Measurements from ENCODE around the gene E2F2.

E2F2 gene

DNA sequence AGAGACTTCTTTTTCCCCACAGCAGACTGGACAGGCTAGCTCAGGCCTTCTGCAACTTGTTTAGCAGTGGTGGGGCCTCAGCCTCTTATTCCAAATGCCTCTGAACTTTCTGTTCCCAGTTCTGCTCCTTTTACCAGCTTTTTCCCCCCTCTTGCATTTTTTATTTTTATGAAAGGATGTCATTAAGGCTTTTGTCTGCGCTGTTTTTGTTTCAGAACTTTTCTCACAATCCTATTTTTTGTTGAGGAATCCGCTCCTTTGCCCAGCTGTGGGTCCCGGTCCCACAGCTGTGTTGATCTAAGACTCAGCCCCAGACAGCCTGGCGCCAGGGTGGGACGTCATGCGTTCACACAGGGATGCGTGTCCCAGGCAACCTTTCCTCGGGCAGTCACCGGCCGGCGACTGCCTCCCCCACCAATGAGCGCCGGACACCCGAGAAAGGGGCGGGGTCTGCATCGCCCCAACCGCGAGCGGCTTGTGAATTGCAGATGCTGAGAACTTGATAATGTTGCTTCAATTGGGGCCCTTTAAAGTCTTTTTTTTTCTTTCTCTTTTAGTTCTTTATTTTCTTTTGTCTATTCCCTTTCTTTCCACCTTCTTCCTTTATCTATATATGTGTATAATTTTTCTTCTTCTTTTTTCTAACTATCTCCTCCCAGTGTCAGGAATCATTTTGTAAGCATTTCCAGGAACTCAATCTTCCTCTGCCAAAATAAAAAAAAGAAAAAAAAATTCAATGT lies 31.3 kb upstream of the E2F2 start:
- peak; percentile 81 for DNase-seq

GRCh38 chr1:23561813-23562100 lies 30.7 kb upstream of the E2F2 start:
- no peak for DNase-seq

DNA sequence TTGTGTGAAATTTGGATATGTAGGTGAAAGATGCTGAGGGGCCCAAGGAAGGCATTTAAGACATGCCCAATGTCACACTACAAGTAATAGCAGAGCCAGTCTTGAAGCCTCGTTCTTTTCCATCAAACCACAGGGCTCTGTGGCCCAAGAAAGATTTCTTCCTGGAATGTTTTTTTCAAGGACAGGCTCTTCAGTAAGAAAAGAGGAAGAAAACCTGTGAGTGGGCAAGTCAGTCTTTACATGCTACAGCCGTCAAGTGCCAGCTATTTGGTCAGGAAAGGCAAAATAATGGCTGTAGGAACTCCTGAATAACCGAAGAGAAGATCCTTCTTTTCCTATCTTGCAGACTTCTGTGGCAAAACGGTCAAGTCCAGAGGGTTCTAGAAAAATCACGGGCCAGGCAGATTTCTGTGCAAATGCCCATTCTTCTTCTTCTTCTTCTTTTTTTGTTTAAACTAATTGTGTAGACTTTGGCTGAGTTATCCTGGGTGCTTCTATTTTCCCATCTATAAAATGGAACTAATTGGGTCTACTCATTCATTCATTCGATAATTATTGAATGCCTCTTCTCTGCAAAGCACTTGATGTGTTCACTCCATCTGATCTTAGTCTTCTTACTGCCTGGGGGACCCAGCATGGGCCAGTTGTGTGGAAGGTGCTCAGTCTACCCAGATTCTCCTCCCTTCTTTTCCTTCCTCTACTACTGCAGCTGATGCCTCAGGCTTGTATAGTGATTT lies 30.2 kb upstream of the E2F2 start:
- DNase-seq = no peak

DNA sequence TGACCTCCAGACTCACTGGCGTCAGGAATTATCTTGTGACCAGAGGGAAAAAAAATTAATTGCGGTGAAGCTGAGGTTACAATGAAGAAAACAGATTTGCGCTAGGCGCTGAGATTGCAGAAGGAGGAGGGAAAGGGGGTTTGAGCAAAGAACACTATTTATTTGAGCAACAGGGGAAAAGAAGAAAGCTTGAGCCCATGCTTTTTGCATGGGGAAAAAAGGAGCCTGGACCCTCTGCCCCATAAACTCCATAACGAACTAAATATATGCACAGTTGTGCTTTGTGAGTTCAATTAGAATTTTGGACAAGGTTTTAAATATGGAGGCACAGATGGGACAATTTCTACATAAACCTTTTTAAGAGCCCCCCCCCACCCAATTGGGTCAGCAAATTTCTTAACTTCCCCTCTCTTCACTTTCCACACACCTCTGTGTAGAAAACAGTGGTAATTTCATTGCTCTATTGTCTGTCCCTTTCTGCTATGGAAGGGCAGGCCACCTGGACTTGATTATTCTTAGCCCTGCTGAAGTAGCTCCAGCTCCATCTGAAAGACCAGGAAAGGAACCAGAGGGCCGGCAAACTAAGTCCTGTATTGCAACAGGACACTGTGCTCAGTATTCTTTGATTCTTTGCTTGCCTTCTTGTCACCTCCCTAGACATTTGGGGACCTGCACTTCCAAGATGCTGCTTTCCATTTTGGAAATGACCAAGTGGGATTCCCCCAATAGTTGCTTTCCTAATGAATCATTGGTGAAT lies 29.1 kb upstream of the E2F2 start:
- DNase-seq = no peak

DNA sequence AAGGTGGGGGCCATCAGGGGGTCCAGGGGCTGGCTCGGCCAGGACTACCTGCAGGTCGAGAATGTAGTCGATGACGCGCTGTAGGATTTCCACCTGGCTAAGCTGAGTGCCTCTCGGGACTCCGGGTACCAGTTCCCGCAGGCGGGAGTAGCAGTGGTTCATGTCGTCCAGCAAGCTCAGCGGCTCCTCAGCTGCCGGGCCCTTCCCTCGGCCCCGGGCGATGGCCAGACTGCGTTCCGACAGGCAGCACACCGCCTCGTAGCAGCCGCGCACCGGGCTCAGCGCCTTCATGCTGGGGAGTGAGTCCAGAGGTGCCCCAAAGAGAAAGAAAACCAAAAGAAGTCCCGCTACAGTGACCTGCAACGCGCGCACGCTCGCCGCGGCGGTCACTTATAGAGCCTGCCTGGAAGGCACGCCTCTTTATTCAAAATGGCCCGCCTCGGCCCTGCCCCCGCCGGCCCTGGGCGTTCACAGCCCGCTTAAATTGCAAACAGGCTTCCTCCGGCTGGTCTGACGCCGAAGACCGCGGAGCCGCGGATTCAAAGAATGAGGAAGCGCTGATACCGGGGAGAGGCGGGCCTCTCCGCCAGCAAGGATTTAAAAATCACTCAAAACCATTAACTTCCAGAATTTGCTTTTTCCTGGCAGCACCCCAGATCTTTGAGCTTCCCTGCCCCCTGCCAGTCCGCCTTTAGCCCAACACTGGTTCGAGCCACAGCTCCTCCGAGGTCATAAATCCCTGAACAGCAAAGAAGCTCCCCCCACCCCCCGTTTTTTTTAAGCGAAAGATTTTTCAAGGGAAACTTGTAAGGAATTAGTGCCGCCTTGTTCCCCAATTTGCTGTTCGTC lies 28.3 kb upstream of the E2F2 start, which contains the start of gene ID3:
Gene ID3 (minus strand): TSS at position 366 of the 849 bp plus-strand sequence. CDS start 75 bp downstream, at position 291.
- DNase-seq = peak; percentile 73

DNA sequence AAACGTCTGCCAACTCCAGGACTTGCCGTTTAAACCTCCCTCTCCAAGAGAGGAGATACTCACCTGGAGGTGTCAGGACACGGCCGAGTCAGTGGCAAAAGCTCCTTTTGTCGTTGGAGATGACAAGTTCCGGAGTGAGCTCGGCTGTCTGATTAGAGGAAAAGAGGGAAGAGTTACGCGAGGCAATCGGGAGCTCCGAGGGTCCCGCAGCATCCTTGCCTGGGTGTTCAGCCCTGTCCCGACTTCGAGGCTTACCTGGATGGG lies 27.8 kb upstream of the E2F2 start:
- no peak for DNase-seq

- DNase-seq = no peak
Measured at GRCh38 chr1:23558140-23558871, 27.3 kb upstream of the E2F2 start.

- no peak for DNase-seq
Measured at GRCh38 chr1:23557471-23558124, 26.6 kb upstream of the E2F2 start.

DNA sequence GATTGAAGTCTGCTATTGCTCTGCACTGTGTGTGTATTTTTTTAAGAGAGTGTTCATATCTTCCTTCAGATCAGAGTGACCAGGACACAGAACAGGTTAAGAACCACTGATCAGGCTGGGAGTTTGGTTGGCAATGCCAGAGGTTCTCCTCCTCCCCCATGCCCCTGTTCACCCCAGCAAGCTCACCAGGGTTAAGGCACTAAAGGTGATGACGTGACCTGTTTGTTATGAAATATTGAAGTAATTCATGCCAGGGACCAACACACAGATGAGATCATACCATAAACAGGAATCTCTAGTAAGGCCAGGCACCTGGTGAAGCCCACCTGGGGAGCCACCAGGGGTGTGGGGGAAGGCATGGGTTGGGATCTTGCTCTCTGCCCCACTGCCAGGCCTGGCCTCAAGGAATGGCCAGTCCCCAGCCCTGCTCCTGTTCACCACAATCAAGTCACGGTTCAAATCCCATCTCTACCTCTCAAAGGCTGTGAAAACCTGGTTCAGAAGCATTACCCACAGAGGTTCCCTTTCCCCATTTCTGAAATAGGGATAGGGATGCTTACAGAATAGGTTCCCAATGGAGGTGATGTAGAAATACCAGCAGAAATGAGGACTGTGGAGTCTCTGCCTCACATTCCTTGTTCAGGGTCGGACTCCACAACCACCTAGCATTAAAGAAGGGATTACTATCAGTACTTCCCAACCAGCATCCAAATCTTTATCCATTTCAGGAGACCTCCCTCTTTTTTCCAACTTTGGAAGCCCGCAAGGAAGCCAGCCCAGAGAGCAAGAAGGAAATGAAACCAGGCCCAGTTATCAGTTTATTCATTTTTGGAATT lies 25.8 kb upstream of the E2F2 start:
- DNase-seq = no peak

GRCh38 chr1:23555986-23556634 lies 25.1 kb upstream of the E2F2 start:
- DNase-seq = no peak

DNA sequence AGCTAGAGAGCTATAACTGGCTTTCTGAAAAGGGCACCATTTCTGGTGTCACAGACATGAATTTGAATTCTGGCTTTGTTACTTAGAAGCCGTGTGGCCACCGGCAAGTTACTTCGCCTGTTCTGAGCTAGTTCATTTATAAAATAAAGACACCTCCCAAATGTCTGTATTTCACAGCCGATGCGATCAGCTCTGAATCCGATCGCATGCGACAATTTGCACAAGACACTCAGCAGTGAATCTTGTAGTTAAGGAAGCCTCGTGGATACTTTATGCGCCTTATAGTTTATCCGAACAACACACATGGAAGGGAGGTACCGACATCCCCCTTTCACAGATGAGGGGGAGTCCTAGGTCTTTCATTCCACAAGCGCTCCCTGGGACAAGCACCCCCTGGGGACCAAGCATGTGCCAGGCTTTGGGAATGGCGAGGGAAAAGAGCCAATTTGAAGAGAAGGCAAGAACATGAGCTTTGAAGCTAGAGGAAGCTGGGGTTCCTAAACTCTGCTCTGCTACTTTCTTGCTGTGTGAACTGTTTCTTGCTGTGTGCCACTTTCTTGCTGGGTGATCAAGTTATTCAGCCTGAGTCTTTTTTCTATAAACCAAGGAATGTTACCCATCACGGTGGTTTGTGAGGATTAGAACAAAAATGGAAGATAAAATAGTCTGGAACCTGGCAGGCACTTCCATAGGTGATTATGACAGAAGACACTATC lies 24.4 kb upstream of the E2F2 start:
- peak; percentile 53 for DNase-seq

- peak; percentile 72 for DNase-seq
Measured at GRCh38 chr1:23554481-23555269, 23.6 kb upstream of the E2F2 start.

DNA sequence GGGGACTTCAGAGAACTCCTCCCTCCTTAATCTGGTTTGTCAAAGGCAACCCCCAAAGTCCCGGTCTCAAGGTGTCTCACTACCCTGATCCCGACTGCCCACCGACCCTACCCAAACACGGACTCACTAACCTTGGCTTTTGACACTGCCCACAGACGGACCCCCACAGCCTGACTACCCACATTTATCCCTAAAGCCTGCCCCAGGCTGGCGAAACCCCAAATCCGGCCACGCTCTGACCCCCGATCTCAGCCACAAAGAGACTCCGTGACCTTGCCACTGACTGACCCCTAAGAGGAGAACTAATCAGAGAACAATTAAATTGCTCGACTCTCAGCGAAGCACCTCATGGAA lies 23.1 kb upstream of the E2F2 start:
- DNase-seq = no peak

- no peak for DNase-seq
Measured at GRCh38 chr1:23553231-23554126, 22.4 kb upstream of the E2F2 start.

- DNase-seq = no peak
Measured at GRCh38 chr1:23551849-23552248, 20.8 kb upstream of the E2F2 start.

- no peak for DNase-seq
Measured at GRCh38 chr1:23548704-23549143, 17.7 kb upstream of the E2F2 start.

- DNase-seq = no peak
Measured at GRCh38 chr1:23546897-23547584, 16.0 kb upstream of the E2F2 start.
